Renal cortex interstitium (tissue), 11 donors: ENCODE data around the gene LFNG. TPM values are rescaled to one million over a fixed set of nuclear protein-coding genes. Genes with fewer than 3 reads are reported as not detected.

Source experiments
- DNase-seq, 11 donors: peaks; one replicate each; pipeline ENCODE4 v3.0.0-alpha.2; 2013; ENCODE audit warnings: low read depth in 9 of 11, low spot score in 4 of 11; ENCODE audit errors: extremely low read depth in 1 of 11
- polyA plus RNA-seq, 3 donors: library from polyadenylated mRNA; unstranded; fragments of 120-200 nt; gene quantifications; one replicate each; pipeline ENCODE4 v1.2.1, GENCODE V29; 2013; ENCODE audit not compliant: insufficient read length in 3 of 3

The LFNG gene
- polyA plus RNA-seq, 3 donors: 24.1 to 37.5 (median 36.7) TPM

DNA sequence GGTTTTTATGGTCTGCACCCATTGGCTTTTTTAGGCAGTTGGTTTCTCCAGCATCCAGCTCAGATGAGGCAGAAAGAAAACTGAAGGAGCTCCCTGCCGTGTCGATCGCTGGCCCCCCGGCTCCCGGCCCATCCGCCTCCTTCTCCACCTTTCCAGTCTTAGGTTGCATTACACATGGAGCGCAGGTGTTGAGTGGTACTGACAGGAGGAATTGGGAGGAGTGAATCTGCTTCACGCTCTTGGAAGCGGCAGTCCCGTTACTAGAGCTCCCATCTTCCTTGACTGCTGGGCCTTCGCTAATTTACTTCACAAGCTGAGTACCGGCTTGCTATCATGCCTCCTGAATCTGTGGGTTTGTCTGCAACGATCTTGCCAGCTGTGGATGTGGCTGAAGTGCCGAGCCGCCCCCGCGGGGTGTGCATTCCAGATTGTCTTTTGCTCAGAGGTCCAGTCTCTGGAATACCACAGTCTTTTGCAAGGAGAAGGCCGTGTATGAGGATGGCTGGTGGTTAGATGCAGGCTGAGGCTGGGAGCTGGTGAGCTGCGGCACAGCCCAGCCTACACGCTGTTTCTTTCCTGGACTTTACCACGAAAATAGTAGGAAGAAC, 56.3 kb downstream of the LFNG start:
- no peak for DNase-seq

DNA sequence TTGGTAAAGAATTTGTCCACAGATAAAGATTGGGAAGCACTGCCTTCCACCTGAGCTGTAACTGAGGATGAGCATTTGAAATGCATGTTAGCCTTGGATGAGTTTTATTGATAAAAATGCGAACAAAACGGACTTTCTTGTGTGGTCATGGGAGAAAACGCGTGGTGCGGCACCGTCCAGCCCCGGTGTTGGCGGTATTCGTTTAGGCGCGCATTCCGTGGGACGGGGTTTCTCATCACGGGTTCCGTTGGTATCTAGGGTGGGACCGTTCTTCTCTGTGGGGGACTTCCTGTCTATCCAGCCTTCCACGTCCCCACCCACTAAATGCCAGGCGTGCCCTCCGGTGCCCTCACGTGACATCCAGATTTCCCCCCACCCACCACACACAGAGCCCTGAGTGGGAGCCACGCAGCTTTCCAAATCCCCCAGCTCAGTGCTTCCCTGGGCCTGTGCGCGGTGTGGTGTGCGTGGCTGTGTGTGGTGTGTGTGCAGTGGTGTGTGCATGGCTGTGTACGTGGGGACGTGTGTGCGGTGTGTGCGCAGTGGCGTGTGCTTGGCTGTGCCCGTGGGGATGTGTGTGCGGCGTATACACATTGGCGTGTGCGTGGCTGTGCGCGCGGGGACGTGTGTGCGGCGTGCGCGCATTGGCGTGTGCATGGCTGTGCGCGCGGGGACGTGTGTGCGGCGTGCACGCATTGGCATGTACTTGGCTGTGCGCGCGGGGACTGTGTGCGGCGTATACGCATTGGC, 57.3 kb downstream of the LFNG start:
- no peak for DNase-seq

Other genes with a start within 250 kb of the LFNG start
- 10 to 100 TPM; 34.7 to 40.9 (median 37.3) TPM for gene SNX8, start 205.3 kb upstream of the LFNG start, polyA plus RNA-seq
- gene EIF3B, start 164.9 kb upstream of the LFNG start, polyA plus RNA-seq: 100 to 1,000 TPM; 156 to 174 (median 160) TPM
- 10 to 100 TPM in 2 of 3 donors, 1 to 10 TPM in 1; 7.7 to 13.6 (median 11.8) TPM for gene CHST12, start 116.2 kb upstream of the LFNG start, polyA plus RNA-seq
- gene GRIFIN, start 43.4 kb upstream of the LFNG start, polyA plus RNA-seq: not detected
- 10 to 100 TPM; 21.5 to 37.7 (median 36.2) TPM for gene BRAT1, start 35.8 kb downstream of the LFNG start, polyA plus RNA-seq
- 10 to 100 TPM; 19.7 to 26.2 (median 24.2) TPM for gene IQCE, start 39.2 kb downstream of the LFNG start, polyA plus RNA-seq
- gene TTYH3, start 112.2 kb downstream of the LFNG start, polyA plus RNA-seq: 100 to 1,000 TPM in 2 of 3 donors, 10 to 100 TPM in 1; 79.0 to 142 (median 131) TPM
- gene AMZ1, start 168.4 kb downstream of the LFNG start, polyA plus RNA-seq: under 1 TPM; 0.19 to 0.50 (median 0.27) TPM